CD4-positive, alpha-beta T cell (primary cell): Measurements from ENCODE around the gene IVNS1ABP. TPM values are rescaled to one million over a fixed set of nuclear protein-coding genes. Genes with fewer than 3 reads are reported as not detected.

Source experiments
- ATAC-seq: fragments of 200-7000 bp; cut with Tn5 transposase; one replicate; pipeline ENCODE4 v1.10.0; 2022; ENCODE audit warnings: mild to moderate bottlenecking; ENCODE audit not compliant: poor library complexity
- CTCF ChIA-PET: fragments of 350-600 bp; sonication (Branson Sonifier 250); formaldehyde crosslinking; loops from one replicate; lab custom pipeline; 2021; ENCODE audit warnings: antibody characterized with exemption, inconsistent platforms; lab: Charles Lee
- POLR2A ChIA-PET: fragments of 350-600 bp; sonication (Branson Sonifier 250); formaldehyde crosslinking; loops from one replicate; lab custom pipeline; 2021; ENCODE audit warnings: antibody characterized with exemption, inconsistent platforms; lab: Charles Lee
- DNase-seq, 14 experiments: peaks; one replicate each; pipeline ENCODE4 v3.0.0-alpha.2; 2013 to 2020; ENCODE audit warnings: mixed read lengths in 2 of 14
- H3K27ac ChIP-seq, 2 donors: one replicate each; pipeline versions ENCODE4 v1.5.1 to v1.7.0; 2013; ENCODE audit warnings: low read length in 2 of 2, low read depth in 1 of 2, mild to moderate bottlenecking in 1 of 2
- H3K27me3 ChIP-seq, 2 experiments: 1 replicate in 1 of 2; 2 replicates in 1 of 2; pipeline versions ENCODE4 v1.6.1 to v1.7.0; 2013; ENCODE audit warnings: low read length in 2 of 2, control low read depth in 1 of 2, mild to moderate bottlenecking in 1 of 2, moderate library complexity in 1 of 2; ENCODE audit not compliant: insufficient read depth in 2 of 2, control insufficient read depth in 1 of 2
- H3K36me3 ChIP-seq: one replicate; pipeline ENCODE4 v1.6.1; 2013; ENCODE audit warnings: low read length, control low read depth; ENCODE audit not compliant: insufficient read depth
- H3K4me1 ChIP-seq: one replicate; pipeline ENCODE4 v1.6.1; 2013; ENCODE audit warnings: low read length, control low read depth; ENCODE audit not compliant: insufficient read depth
- H3K4me3 ChIP-seq: one replicate; pipeline ENCODE4 v1.5.1; 2013; ENCODE audit warnings: mild to moderate bottlenecking, low read length, moderate library complexity
- H3K9me3 ChIP-seq, 2 experiments: 1 replicate in 1 of 2; 2 replicates in 1 of 2; pipeline versions ENCODE4 v1.6.1 to v1.7.0; 2013; ENCODE audit warnings: low read length in 2 of 2, mild to moderate bottlenecking in 2 of 2, control low read depth in 1 of 2, moderate library complexity in 1 of 2; ENCODE audit not compliant: control insufficient read depth in 1 of 2, insufficient read depth in 1 of 2
- H3K27ac Mint-ChIP-seq: one replicate; pipeline ENCODE4 v1.8.0; 2020; ENCODE audit warnings: mixed read lengths
- H3K27me3 Mint-ChIP-seq: one replicate; pipeline ENCODE4 v1.8.0; 2021; ENCODE audit warnings: mixed read lengths
- H3K36me3 Mint-ChIP-seq: one replicate; pipeline ENCODE4 v1.8.0; 2021; ENCODE audit warnings: low read depth, mixed read lengths
- H3K4me1 Mint-ChIP-seq: one replicate; pipeline ENCODE4 v1.8.0; 2021; ENCODE audit warnings: low read depth, mixed read lengths
- H3K4me3 Mint-ChIP-seq: one replicate; pipeline ENCODE4 v1.8.0; 2020; ENCODE audit warnings: mild to moderate bottlenecking, mixed read lengths
- H3K9me3 Mint-ChIP-seq: one replicate; pipeline ENCODE4 v1.8.0; 2020; ENCODE audit warnings: mixed read lengths
- intact Hi-C, 2 experiments: fragments of 100-400 bp; cut with DNase I in 1 of 2; cut with micrococcal nuclease in 1 of 2; formaldehyde crosslinking; loops; one replicate each; pipeline versions ENCODE4 v1.15.1 to v1.9.0; 2023 to 2025; cut with DNase I, micrococcal nuclease
- total RNA-seq, 174 experiments: library from RNA in 2 of 174; stranded (reverse) in 2 of 174; gene quantifications; one replicate each; pipeline ENCODE4 v1.2.3 and lab custom pipeline; 2021 to 2026
- TF ChIP-seq, protein P1 (sequence below): fragments of 200-600 bp; IDR thresholded peaks from one replicate; pipeline ENCODE4 v1.8.0; 2022; ENCODE audit warnings: antibody characterized with exemption, mild to moderate bottlenecking

Gene IVNS1ABP
- total RNA-seq, 2 experiments from 2014 or later: 234 to 254 TPM

DNA sequence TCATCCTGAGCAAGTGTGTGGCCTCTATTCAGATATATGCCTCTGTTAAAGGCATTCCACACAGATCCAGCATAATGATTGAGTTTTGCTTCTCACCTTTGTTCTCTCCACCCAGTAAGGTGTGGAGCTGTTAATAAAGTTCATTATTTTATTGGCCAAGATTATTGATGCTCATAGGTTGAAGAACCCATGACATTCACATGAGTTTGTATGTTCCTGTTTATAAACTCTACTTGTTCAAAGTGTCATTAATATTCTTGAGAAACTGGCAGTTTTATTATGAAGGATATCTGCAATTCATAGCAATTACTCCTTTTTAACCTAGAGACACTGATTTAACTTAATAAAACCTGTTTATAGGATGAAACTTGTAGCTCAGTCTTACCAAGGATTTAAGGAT is 22.0 kb downstream of the IVNS1ABP start:
- H3K27ac ChIP-seq: no peak overlapping the region
- TF ChIP-seq, protein P1, sequence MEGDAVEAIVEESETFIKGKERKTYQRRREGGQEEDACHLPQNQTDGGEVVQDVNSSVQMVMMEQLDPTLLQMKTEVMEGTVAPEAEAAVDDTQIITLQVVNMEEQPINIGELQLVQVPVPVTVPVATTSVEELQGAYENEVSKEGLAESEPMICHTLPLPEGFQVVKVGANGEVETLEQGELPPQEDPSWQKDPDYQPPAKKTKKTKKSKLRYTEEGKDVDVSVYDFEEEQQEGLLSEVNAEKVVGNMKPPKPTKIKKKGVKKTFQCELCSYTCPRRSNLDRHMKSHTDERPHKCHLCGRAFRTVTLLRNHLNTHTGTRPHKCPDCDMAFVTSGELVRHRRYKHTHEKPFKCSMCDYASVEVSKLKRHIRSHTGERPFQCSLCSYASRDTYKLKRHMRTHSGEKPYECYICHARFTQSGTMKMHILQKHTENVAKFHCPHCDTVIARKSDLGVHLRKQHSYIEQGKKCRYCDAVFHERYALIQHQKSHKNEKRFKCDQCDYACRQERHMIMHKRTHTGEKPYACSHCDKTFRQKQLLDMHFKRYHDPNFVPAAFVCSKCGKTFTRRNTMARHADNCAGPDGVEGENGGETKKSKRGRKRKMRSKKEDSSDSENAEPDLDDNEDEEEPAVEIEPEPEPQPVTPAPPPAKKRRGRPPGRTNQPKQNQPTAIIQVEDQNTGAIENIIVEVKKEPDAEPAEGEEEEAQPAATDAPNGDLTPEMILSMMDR: no peak
- Mint-ChIP-seq H3K4me3 (no peak overlapping the region), H3K9me3 (no peaks in the 10 kb centered on the region), H3K27ac (peak overlapping the region; percentile 25), H3K27me3 (no peaks in the 10 kb centered on the region), H3K36me3 (peaks cover 73% of the 10 kb centered on the region), H3K4me1 (peaks cover 49% of the 10 kb centered on the region)
- intact Hi-C loops: no loop called here
- no peak for ATAC-seq
- H3K4me1 ChIP-seq: no peaks in the 10 kb centered on the region
- H3K27me3 ChIP-seq: no peaks in the 10 kb centered on the region
- no peak for DNase-seq
- H3K9me3 ChIP-seq: no peaks in the 10 kb centered on the region
- CTCF ChIA-PET: interaction anchor here (1.3 kb wide), 1 partner anchor 125 kb away, joined by 3 read pairs; no protein-coding TSS in a partner anchor
- H3K36me3 ChIP-seq: peaks cover 58% of the 10 kb centered on the region
- H3K4me3 ChIP-seq: no peak overlapping the region
- POLR2A ChIA-PET: interaction anchor here (0.6 to 2.9 kb wide), 5 partner anchors 13 to 375 kb away, joined by 3 to 18 read pairs (median 3); partner anchors contain the start of gene IVNS1ABP

DNA sequence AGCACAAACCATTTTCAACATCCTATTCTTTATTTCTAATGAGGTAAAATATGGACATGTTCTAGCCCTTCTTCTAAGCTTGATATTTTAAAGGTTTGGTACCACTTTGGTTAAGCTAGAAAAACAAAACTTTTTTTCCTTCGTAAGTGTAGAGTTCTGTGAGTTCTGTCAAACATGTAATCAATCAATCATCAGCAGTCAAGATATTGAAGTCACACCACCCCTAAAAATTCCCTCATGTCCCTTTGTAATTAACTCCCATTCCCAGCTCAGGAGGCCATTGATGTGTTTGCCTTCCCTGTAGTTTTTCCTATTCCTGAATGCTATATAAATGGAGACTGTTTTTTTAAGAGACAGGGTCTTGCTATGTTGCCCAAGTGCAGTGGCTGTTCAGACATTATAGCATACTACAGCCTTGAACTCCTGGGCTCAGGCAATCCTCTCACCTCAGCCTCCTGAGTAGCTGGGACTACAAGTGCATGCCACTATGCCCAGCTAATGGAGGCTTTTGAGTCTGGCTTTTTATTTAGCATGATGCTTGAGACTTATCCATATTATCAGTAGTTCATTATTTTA is 23.0 kb downstream of the IVNS1ABP start:
- H3K27me3 Mint-ChIP-seq: no peaks in the 10 kb centered on the region
- ChIA-PET CTCF (interaction anchor here (0.6 to 1.3 kb wide), 2 partner anchors 124 to 994 kb away, joined by 3 read pairs; no protein-coding TSS in a partner anchor), POLR2A (interaction anchor here (0.8 to 5.2 kb wide), 4 partner anchors 12 to 387 kb away, joined by 3 to 36 read pairs (median 10); partner anchors contain the start of gene IVNS1ABP)
- Histone ChIP-seq H3K9me3 (no peaks in the 10 kb centered on the region), H3K36me3 (peaks cover 47% of the 10 kb centered on the region), H3K4me1 (no peaks in the 10 kb centered on the region), H3K27me3 (no peaks in the 10 kb centered on the region), H3K27ac (no peak overlapping the region), H3K4me3 (no peak overlapping the region)
- peak overlapping the region; percentile 22 for H3K27ac Mint-ChIP-seq
- TF ChIP-seq, protein P1: no peak
- DNase-seq (no peak), ATAC-seq (no peak)
- no peak overlapping the region for H3K4me3 Mint-ChIP-seq
- H3K9me3 Mint-ChIP-seq: no peaks in the 10 kb centered on the region
- intact Hi-C loops: loop anchor here in 1 of 2 experiments (5.0 kb wide), 1 partner anchor 47 kb away; no protein-coding TSS in a partner anchor
- peaks cover 50% of the 10 kb centered on the region for H3K4me1 Mint-ChIP-seq
- peaks cover 69% of the 10 kb centered on the region for H3K36me3 Mint-ChIP-seq

DNA sequence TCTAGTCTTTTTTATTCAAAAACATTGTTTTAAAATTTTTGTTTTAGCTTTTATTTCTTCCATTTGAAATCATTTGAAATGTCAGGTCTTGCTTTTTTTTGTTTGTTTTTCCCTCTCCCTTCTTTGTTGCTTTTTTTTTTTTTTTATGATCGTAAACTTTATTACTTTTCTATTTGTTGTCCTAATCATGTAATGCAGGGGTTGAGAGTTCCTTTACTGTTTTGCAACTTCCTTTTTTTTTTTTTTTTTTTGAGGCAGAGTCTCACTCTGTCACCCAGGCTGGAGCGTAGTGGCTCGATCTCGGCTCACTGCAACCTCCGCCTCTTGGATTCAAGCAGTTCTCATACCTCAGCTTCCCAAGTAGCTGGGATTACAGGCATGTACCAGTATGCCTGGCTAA is 24.8 kb downstream of the IVNS1ABP start:
- Histone ChIP-seq H3K27ac (no peak overlapping the region), H3K27me3 (no peaks in the 10 kb centered on the region), H3K36me3 (peaks cover 29% of the 10 kb centered on the region), H3K9me3 (no peaks in the 10 kb centered on the region), H3K4me1 (no peaks in the 10 kb centered on the region), H3K4me3 (no peak overlapping the region)
- Mint-ChIP-seq H3K27me3 (no peaks in the 10 kb centered on the region), H3K9me3 (no peaks in the 10 kb centered on the region), H3K27ac (no peak overlapping the region), H3K36me3 (peaks cover 57% of the 10 kb centered on the region), H3K4me3 (no peak overlapping the region), H3K4me1 (peaks cover 45% of the 10 kb centered on the region)
- DNase-seq (no peak), ATAC-seq (no peak)
- intact Hi-C loops: loop anchor here in 1 of 2 experiments (5.0 kb wide), 1 partner anchor 45 kb away; no protein-coding TSS in a partner anchor
- TF ChIP-seq, protein P1: no peak
- POLR2A ChIA-PET: interaction anchor here (0.6 to 5.2 kb wide), 6 partner anchors 8 to 52 kb away, joined by 3 to 36 read pairs (median 4); partner anchors contain the start of gene IVNS1ABP
- CTCF ChIA-PET: interaction anchor here (0.7 to 2.6 kb wide), 7 partner anchors 11 to 1360 kb away, joined by 3 to 8 read pairs (median 4); no protein-coding TSS in a partner anchor
